ENCODE data around the gene SPHKAP.

The SPHKAP gene

DNA sequence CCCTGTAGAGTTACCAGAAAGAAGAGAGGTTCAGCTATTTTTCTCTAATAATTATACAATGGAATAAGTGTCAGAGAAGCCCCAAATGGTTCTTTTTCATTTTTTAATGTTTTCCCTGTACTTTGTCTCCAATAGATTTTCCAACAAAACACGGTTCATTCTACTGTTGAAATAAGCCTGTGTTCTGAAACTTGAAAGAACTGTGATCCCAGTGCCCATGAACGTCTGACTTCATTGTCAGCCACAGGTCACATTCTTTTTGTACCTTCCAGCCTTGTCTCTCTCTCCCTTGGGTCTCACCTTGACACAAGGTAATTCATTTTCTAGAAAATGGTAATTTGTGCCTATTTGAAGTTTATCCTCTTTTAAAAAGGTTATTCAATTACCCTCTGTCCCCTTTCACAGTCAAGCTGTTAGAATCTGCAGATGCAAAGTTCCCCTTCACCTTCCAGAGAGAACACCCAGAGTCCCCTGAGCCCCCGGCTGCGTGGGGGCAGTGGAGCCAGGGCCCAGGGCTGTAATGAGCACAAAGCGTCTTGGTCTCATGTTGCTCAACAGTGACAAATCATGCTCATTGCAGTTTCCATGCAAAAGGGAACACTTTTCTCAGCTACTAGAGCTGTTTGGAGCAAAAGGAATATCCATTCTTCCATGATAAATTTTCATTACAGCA is 115.2 kb downstream of the SPHKAP start:
- no peaks in the 10 kb centered on the region for H3K27me3 ChIP-seq (ENCODE audit: control insufficient read depth, insufficient read depth, low read length)
- no peaks in the 10 kb centered on the region for H3K36me3 ChIP-seq (ENCODE audit: control insufficient read depth, insufficient read depth, low read length)
- H3K4me1 ChIP-seq (ENCODE audit: control insufficient read depth, insufficient read depth, low read length), result no peaks in the 10 kb centered on the region
- H3K9me3 ChIP-seq (ENCODE audit: control insufficient read depth, insufficient read depth, low read depth, low read length), result no peaks in the 10 kb centered on the region
- H3K4me3 ChIP-seq (ENCODE audit: low read depth, low read length), result no peak overlapping the region
- H3K27ac ChIP-seq (ENCODE audit: low read depth, low read length), result no peak overlapping the region
- H3K9ac ChIP-seq (ENCODE audit: low read length), result no peak overlapping the region

DNA sequence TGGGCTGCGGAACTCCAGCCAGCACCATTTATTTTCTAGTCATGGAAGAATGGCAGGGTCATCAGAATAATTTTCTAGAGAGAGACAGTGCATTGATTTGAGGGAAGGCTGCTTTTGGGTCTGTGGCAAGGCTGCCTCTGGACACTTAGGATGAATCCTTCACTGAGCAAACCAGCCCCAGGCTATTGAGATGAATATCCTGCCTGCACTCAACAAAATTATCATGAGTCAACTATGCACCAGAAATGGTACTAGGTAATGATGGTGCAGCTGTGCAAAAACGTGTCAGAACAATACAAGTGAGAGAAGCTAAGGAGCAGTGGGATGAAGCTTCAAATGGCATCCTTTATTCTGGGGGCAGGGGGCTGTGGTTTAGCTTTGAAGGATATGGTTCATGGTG is 115.8 kb downstream of the SPHKAP start:
- Histone ChIP-seq H3K4me3 (ENCODE audit: low read depth, low read length) (no peak overlapping the region), H3K27ac (ENCODE audit: low read depth, low read length) (no peak overlapping the region), H3K9ac (ENCODE audit: low read length) (no peak overlapping the region), H3K36me3 (ENCODE audit: control insufficient read depth, insufficient read depth, low read length) (no peaks in the 10 kb centered on the region), H3K27me3 (ENCODE audit: control insufficient read depth, insufficient read depth, low read length) (no peaks in the 10 kb centered on the region), H3K9me3 (ENCODE audit: control insufficient read depth, insufficient read depth, low read depth, low read length) (no peaks in the 10 kb centered on the region), H3K4me1 (ENCODE audit: control insufficient read depth, insufficient read depth, low read length) (no peaks in the 10 kb centered on the region)

DNA sequence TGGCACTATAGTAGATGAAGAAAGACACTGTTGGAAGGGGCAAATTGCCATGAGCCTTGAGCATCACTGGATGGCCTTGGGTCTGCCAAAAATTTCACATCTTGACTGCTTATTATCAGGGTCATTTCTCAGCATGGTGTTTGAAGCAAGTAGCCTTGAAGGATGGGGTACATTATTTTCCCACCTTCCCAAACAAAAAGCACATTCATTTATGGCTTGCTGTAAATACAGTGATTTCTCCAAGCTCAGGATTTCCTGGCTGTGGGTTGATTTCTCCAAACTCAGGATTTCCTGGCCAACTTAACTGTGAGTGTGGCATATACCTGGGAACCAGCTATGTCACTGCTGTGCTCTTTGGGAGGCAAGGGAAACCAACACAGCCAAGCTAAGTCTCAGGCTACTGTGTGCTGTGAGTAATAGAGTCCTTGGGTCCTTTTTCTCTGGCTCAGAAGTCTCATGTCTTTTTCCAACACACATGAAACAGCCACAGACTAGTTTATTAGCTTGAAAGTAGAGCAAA is 116.6 kb downstream of the SPHKAP start:
- H3K27me3 ChIP-seq (ENCODE audit: control insufficient read depth, insufficient read depth, low read length), result no peaks in the 10 kb centered on the region
- H3K4me3 ChIP-seq (ENCODE audit: low read depth, low read length), result no peak overlapping the region
- no peaks in the 10 kb centered on the region for H3K9me3 ChIP-seq (ENCODE audit: control insufficient read depth, insufficient read depth, low read depth, low read length)
- H3K27ac ChIP-seq (ENCODE audit: low read depth, low read length), result no peak overlapping the region
- H3K4me1 ChIP-seq (ENCODE audit: control insufficient read depth, insufficient read depth, low read length), result no peaks in the 10 kb centered on the region
- H3K9ac ChIP-seq (ENCODE audit: low read length), result no peak overlapping the region
- no peaks in the 10 kb centered on the region for H3K36me3 ChIP-seq (ENCODE audit: control insufficient read depth, insufficient read depth, low read length)

DNA sequence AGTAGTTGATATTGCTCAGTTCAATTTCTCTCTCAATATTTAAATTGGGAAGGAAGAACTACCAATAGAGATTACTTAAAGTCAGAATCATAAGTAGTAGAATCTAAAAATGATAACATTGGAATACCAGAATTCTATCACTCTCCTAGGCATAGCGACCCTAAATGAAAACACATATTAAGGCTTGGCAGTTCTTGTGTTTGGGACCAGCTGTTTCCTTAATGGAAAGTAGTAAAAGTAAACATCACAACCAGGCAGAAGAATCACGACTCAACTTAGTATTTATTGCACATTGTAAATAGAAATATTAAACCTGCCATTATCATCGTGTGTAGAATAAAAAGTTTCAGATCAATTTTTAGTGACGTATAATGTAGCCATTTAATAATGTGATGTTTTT is 117.5 kb downstream of the SPHKAP start:
- no peaks in the 10 kb centered on the region for H3K27me3 ChIP-seq (ENCODE audit: control insufficient read depth, insufficient read depth, low read length)
- H3K9ac ChIP-seq (ENCODE audit: low read length), result no peak overlapping the region
- no peak overlapping the region for H3K4me3 ChIP-seq (ENCODE audit: low read depth, low read length)
- H3K4me1 ChIP-seq (ENCODE audit: control insufficient read depth, insufficient read depth, low read length), result no peaks in the 10 kb centered on the region
- H3K27ac ChIP-seq (ENCODE audit: low read depth, low read length), result no peak overlapping the region
- no peaks in the 10 kb centered on the region for H3K36me3 ChIP-seq (ENCODE audit: control insufficient read depth, insufficient read depth, low read length)
- H3K9me3 ChIP-seq (ENCODE audit: control insufficient read depth, insufficient read depth, low read depth, low read length), result no peaks in the 10 kb centered on the region

DNA sequence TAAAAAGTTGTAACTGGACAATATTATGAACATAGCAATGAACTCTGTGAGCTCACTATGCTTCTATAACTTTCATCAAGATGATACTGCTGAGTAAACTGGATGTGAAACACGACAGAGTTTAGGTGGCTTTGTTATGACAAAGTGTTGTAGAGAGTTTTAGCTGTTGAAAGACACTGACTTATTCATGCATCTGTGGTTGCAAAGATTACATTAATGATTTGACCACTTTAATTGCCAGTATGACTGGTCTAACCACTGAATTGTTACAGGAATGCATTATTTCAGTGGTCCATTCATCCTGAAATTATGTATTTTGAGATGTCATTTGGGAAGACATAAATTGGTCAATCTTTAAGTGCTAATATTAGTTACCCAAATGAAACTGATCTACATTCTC is 117.9 kb downstream of the SPHKAP start:
- Histone ChIP-seq H3K9me3 (ENCODE audit: control insufficient read depth, insufficient read depth, low read depth, low read length) (no peaks in the 10 kb centered on the region), H3K4me3 (ENCODE audit: low read depth, low read length) (no peak overlapping the region), H3K36me3 (ENCODE audit: control insufficient read depth, insufficient read depth, low read length) (no peaks in the 10 kb centered on the region), H3K27me3 (ENCODE audit: control insufficient read depth, insufficient read depth, low read length) (no peaks in the 10 kb centered on the region), H3K4me1 (ENCODE audit: control insufficient read depth, insufficient read depth, low read length) (no peaks in the 10 kb centered on the region), H3K9ac (ENCODE audit: low read length) (no peak overlapping the region), H3K27ac (ENCODE audit: low read depth, low read length) (no peak overlapping the region)

DNA sequence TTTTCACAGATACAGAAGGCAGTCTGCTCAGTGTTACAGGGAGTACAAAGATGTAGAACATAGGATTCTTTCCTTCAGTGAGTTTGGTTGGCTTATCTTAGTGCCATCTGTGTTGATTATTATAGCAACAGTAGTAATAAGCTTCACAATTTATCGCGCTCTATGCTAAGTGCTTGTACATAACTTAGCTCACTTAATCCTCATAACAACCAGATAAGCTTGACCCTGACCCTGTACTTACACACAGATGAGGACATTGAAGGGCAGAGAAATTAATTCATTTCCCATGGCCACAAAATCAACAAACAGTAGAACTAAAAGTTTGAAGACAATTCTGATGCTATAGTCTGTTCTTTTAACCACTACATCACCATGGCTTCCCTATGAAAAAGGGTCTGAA is 121.8 kb downstream of the SPHKAP start:
- no peaks in the 10 kb centered on the region for H3K36me3 ChIP-seq (ENCODE audit: control insufficient read depth, insufficient read depth, low read length)
- H3K4me1 ChIP-seq (ENCODE audit: control insufficient read depth, insufficient read depth, low read length), result no peaks in the 10 kb centered on the region
- H3K27ac ChIP-seq (ENCODE audit: low read depth, low read length), result no peak overlapping the region
- H3K9me3 ChIP-seq (ENCODE audit: control insufficient read depth, insufficient read depth, low read depth, low read length), result no peaks in the 10 kb centered on the region
- H3K9ac ChIP-seq (ENCODE audit: low read length), result no peak overlapping the region
- H3K4me3 ChIP-seq (ENCODE audit: low read depth, low read length), result no peak overlapping the region
- H3K27me3 ChIP-seq (ENCODE audit: control insufficient read depth, insufficient read depth, low read length), result no peaks in the 10 kb centered on the region

DNA sequence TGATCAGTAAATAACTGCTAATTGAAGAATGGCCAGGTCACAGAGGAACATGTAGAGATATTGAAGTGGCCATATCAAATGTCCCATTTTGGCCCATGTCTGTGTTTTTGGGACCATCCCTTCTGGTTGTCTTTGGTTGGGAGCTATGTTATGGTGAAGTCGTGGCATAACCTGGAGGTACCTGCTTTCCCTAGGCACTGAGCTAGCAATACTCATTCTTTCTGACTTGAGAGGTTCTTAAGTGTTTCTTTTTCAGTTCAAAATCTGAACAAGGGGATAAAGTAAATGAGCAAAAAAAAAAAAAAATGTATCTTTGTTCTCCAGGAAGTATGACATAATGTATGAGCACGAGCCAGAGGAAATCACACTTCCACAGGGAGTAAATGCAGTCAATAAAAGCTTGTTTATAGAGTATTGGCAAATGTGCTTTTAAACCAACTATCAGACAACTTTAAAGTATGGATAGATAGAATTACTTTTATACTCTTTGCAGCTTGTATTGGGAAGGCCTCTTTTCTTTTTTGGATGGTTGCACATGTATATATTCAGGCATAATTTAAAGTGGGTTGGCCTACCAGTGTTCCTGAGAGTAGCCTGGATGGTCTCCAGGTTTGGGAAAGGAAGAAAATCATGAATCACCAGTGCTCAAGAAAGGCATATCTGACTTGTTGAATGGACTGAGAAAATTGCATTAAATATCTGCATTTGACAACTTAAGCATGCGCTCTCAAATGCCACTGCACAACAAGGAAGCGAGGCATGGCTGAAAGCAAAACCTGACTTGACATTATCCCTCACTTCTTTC is 125.0 kb downstream of the SPHKAP start:
- no peaks in the 10 kb centered on the region for H3K36me3 ChIP-seq (ENCODE audit: control insufficient read depth, insufficient read depth, low read length)
- H3K9ac ChIP-seq (ENCODE audit: low read length), result no peak overlapping the region
- no peak overlapping the region for H3K4me3 ChIP-seq (ENCODE audit: low read depth, low read length)
- H3K27ac ChIP-seq (ENCODE audit: low read depth, low read length), result no peak overlapping the region
- H3K9me3 ChIP-seq (ENCODE audit: control insufficient read depth, insufficient read depth, low read depth, low read length), result no peaks in the 10 kb centered on the region
- no peaks in the 10 kb centered on the region for H3K4me1 ChIP-seq (ENCODE audit: control insufficient read depth, insufficient read depth, low read length)
- no peaks in the 10 kb centered on the region for H3K27me3 ChIP-seq (ENCODE audit: control insufficient read depth, insufficient read depth, low read length)

DNA sequence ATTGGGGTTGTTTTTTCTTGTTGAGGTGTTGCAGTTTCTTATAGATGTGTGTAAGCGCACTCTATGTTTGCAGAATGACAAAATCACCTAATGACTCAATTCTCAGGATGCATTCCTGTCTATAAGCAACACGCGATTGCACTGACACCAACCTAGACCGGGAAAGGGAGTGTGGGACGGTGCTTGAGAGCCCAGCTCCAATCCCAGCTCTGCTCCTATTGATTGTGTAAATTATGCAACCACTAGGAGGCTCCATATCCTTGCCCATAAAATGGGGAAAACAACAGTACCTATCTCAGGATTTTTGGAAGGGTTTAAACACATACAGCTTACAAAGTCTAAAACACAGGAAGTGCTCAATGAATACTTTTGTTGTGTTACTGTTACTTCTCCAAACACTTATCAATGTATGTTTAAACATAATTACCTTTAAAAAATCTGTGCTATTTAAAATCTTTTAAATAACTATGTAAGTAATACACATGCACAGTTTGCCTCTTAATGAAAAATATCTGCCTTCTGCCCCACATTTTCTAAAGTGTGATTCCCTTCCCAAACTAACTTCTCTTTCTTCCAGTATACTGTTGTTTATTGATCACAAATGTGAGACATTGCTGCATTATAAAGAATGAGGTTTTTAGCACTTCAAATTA is 132.5 kb downstream of the SPHKAP start:
- Histone ChIP-seq H3K4me3 (ENCODE audit: low read depth, low read length) (no peak overlapping the region), H3K36me3 (ENCODE audit: control insufficient read depth, insufficient read depth, low read length) (no peaks in the 10 kb centered on the region), H3K9ac (ENCODE audit: low read length) (no peak overlapping the region), H3K27ac (ENCODE audit: low read depth, low read length) (no peak overlapping the region), H3K4me1 (ENCODE audit: control insufficient read depth, insufficient read depth, low read length) (no peaks in the 10 kb centered on the region), H3K27me3 (ENCODE audit: control insufficient read depth, insufficient read depth, low read length) (no peaks in the 10 kb centered on the region), H3K9me3 (ENCODE audit: control insufficient read depth, insufficient read depth, low read depth, low read length) (no peaks in the 10 kb centered on the region)

DNA sequence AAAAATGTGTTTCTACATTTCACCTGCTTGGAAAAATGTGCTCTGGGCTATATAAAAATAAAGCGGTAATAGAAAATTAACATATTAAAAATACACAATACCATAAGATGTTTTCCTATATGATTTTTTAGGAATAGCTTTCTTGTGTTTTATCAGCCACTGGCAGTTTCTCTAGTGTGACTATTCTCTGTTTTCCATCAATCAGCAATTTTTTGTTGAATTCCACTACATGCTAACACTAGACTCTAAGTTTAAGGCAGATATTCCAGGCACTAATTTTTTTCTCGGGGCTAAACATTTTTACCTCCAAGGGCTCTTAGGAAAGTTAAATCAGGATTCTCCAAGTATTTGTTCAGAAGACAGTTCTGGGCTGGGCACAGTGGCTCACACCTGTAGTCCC is 140.5 kb downstream of the SPHKAP start:
- Histone ChIP-seq H3K36me3 (ENCODE audit: control insufficient read depth, insufficient read depth, low read length) (no peaks in the 10 kb centered on the region), H3K4me1 (ENCODE audit: control insufficient read depth, insufficient read depth, low read length) (no peaks in the 10 kb centered on the region), H3K9ac (ENCODE audit: low read length) (no peak overlapping the region), H3K27ac (ENCODE audit: low read depth, low read length) (no peak overlapping the region), H3K9me3 (ENCODE audit: control insufficient read depth, insufficient read depth, low read depth, low read length) (no peaks in the 10 kb centered on the region), H3K27me3 (ENCODE audit: control insufficient read depth, insufficient read depth, low read length) (no peaks in the 10 kb centered on the region), H3K4me3 (ENCODE audit: low read depth, low read length) (no peak overlapping the region)

DNA sequence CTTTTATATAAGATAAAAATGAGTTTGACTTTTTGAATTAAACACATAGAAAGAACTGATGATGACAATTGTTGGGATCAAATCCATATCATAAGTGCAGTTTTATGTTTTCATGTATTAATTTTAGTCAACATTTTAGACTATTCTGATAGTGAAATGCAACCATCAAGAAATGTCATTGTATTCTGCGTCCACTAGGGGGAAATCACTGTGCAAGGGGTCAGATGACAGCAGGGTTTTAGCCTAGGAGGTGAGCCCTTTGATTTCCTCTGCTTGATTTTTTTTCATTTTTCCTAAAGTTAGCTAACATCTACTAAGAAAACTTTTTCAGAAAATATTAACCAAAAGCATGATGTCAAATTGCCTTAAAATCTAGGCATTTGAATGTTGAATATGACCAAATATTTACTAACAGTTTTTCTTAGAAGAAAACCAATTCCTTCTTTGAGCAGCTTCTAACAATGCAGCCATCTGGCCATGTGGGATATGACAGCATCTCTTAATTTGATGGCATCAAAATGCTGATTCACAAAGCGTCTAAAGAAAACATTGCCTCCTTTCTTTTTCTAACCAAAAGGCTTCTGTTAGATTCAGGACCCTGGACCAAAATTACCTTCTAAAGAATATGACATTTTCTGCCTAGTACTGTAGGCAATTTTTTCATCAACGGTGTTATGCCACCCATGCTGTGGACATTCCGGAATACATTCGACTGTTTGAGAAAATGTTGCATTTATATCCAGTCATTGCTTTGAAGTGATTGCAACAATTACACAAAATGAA is 141.5 kb downstream of the SPHKAP start:
- H3K27me3 ChIP-seq (ENCODE audit: control insufficient read depth, insufficient read depth, low read length), result no peaks in the 10 kb centered on the region
- no peak overlapping the region for H3K4me3 ChIP-seq (ENCODE audit: low read depth, low read length)
- no peaks in the 10 kb centered on the region for H3K36me3 ChIP-seq (ENCODE audit: control insufficient read depth, insufficient read depth, low read length)
- no peak overlapping the region for H3K9ac ChIP-seq (ENCODE audit: low read length)
- no peaks in the 10 kb centered on the region for H3K4me1 ChIP-seq (ENCODE audit: control insufficient read depth, insufficient read depth, low read length)
- no peak overlapping the region for H3K27ac ChIP-seq (ENCODE audit: low read depth, low read length)
- H3K9me3 ChIP-seq (ENCODE audit: control insufficient read depth, insufficient read depth, low read depth, low read length), result no peaks in the 10 kb centered on the region
